ENCODE results near the gene PHF20. TPM values are rescaled to one million over a fixed set of nuclear protein-coding genes. Genes with fewer than 3 reads are reported as not detected.
"Not testable (repeated sequence)": the region's sequence is repeated elsewhere in the genome, so short reads cannot be mapped to it uniquely, and the experiment has no call there.

PHF20 gene
- total RNA-seq, 4 donors from 2014 or later: 28.0 to 51.7 (median 35.2) TPM

DNA sequence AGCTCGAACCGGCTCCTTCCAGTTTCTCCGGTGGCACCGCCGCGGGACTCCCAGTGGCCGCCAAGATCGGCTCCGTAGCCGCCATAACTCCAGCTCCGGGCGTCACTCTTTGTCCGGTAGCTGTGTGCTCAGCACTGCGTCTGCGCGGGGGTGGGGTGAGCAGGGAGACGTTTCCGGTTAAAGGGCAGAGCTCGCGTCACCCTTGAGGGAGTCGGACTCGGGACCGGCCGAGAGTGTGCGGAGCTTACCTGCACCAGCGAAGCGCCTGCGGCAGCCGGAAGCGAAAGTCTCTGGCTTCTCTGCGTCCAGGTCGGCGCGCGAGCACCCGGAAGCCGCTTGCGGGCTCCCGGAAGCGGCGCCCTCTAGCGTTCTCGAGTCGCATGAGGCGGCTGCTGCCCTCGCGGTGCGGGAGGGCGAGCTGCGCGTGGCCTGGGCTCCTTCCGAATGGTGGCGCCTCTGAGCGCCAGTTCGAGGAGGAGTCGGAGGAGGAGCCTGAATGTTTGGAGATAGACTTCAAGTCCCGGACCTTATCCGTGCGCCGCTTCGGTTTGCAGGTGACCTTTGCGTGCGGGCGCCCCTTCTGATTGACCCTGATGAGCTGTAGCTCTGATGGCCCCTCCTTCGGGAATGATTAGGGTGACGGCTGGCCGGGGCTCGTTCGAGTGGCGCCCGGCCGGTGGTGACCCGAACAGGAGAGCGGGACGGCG, 182.5 kb downstream of the PHF20 start, which contains the start of gene SCAND1:
Gene SCAND1, minus strand, starts transcription at position 303 of the 707 bp plus-strand sequence. Its CDS starts 218 bp downstream, at position 85.
- no peaks in the 10 kb centered on the region for H3K27me3 ChIP-seq
- H3K9me3 ChIP-seq: no peaks in the 10 kb centered on the region
- TF ChIP-seq POLR2A (IDR thresholded peaks at IDR 0.05): peak in 1 of 2 donors; percentile 89
- TF ChIP-seq CTCF (IDR thresholded peaks at IDR 0.05): peak; percentile 78 to 98 (median 92)
- 0% methylated on average over 4 to 18 of the region's 76 CpGs for WGBS, 2 donors
- peak; percentile 97 to 98 for DNase-seq
- H3K4me3 ChIP-seq (replicated peaks in 1 of 3): peak within 1 kb of the TSS; percentile 62 to 91 (median 74)
- no peaks in the 10 kb centered on the region for H3K36me3 ChIP-seq
- intact Hi-C loops (cut with DNase I): loop anchor here (5.0 kb wide), 1 partner anchor 212 kb away; the partner anchor contains the start of gene RBM39
- H3K27ac ChIP-seq: peak within 1 kb of the TSS; percentile 92 to 96 (median 95)
- H3K4me1 ChIP-seq: peaks cover 15 to 18% of the 10 kb centered on the region in 2 donors

- Histone ChIP-seq H3K9me3 (no peaks in the 10 kb centered on the region), H3K4me3 (replicated peaks in 1 of 3) (peak overlapping the region in 2 of 3 donors; percentile 61 to 91), H3K27me3 (no peaks in the 10 kb centered on the region), H3K4me1 (peaks cover 15 to 18% of the 10 kb centered on the region in 2 donors), H3K27ac (peak overlapping the region; percentile 92 to 96 (median 95)), H3K36me3 (no peaks in the 10 kb centered on the region)
- DNase-seq: no peak
- no peak for TF ChIP-seq POLR2A (IDR thresholded peaks at IDR 0.05)
- no peak for TF ChIP-seq CTCF (IDR thresholded peaks at IDR 0.05)
- WGBS, 2 donors: 3 to 4% methylated on average over 16 to 19 of the region's 19 CpGs
- intact Hi-C loops (cut with DNase I): loop anchor here (5.0 kb wide), 1 partner anchor 213 kb away; the partner anchor contains the start of gene RBM39
Observed at GRCh38 chr20:35954907-35955251, 183.1 kb downstream of the PHF20 start.

GRCh38 chr20:35956616-35957015, 184.8 kb downstream of the PHF20 start:
- no peaks in the 10 kb centered on the region for H3K9me3 ChIP-seq
- no peak overlapping the region for H3K4me3 ChIP-seq (replicated peaks in 1 of 3)
- no peaks in the 10 kb centered on the region for H3K36me3 ChIP-seq
- TF ChIP-seq POLR2A (IDR thresholded peaks at IDR 0.05) (no peak), CTCF (IDR thresholded peaks at IDR 0.05) (no peak)
- intact Hi-C loops (cut with DNase I): no loop called here
- no peak overlapping the region for H3K27ac ChIP-seq
- peaks cover 15 to 18% of the 10 kb centered on the region in 2 donors for H3K4me1 ChIP-seq
- DNase-seq: no peak
- no peaks in the 10 kb centered on the region for H3K27me3 ChIP-seq

DNA sequence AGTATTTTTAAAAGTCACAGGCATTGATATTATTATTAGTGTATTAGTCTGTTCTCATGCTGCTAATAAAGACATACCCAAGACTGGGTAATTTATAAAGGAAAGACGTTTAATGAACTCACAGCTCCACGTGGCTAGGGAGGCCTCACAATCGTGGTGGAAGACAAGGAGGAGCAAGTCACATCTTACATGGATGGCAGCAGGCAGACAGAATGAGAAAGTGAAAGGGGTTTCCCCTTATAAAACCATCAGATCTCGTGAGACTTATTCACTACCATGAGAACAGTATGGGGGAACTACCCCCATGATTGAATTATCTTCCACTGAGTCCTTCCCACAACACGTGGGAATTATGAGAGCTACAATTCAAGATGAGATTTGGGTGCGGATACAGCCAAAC, 187.5 kb downstream of the PHF20 start:
- H3K4me3 ChIP-seq (replicated peaks in 1 of 3); H3K27me3 ChIP-seq; H3K4me1 ChIP-seq; H3K27ac ChIP-seq; DNase-seq; H3K9me3 ChIP-seq; intact Hi-C loops (cut with DNase I); H3K36me3 ChIP-seq: not testable (repeated sequence)
- 86 to 87% methylated on average over 6 of the region's 6 CpGs for WGBS, 2 donors

DNA sequence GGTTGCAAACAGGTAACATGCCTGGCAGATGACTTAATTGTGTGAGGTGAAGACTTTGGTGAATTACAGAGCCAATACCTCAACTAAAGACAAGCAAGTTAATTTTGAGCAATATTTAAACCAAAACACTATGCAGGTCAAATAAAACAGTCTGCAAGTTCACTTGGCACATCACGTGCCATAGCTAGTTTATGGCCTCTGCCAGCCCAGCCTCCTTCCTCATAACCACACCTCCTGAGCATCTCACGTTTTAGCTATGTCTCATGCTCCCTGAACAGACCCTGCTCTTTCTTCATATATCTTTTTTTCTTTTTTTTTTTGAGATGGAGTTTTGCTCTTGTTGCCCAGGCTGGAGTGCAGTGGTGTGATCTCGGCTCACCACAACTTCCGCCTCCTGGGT, 192.1 kb downstream of the PHF20 start:
- 92 to 96% methylated on average over 4 of the region's 4 CpGs for WGBS, 2 donors
- no peaks in the 10 kb centered on the region for H3K9me3 ChIP-seq
- H3K27ac ChIP-seq: no peak overlapping the region
- intact Hi-C loops (cut with DNase I): no loop called here
- H3K27me3 ChIP-seq: no peaks in the 10 kb centered on the region
- H3K36me3 ChIP-seq: no peaks in the 10 kb centered on the region
- TF ChIP-seq POLR2A (IDR thresholded peaks at IDR 0.05) (no peak), CTCF (IDR thresholded peaks at IDR 0.05) (no peak)
- DNase-seq: no peak
- H3K4me1 ChIP-seq: no peaks in the 10 kb centered on the region
- no peak overlapping the region for H3K4me3 ChIP-seq (replicated peaks in 1 of 3)
